Ishikawa (cell line): ENCODE data around the gene SCAANT1.

Experiments used
- EP300 ChIP-seq: IDR thresholded peaks from 2 replicates; pipeline ENCODE4 v1.6.1; 2012; ENCODE audit warnings: borderline replicate concordance
- MAX ChIP-seq: IDR thresholded peaks from 2 replicates; pipeline ENCODE4 v1.6.1; 2012
- NFIC ChIP-seq: IDR thresholded peaks from 2 replicates; pipeline ENCODE4 v1.6.1; 2012
- RAD21 ChIP-seq: IDR thresholded peaks from 2 replicates; pipeline ENCODE4 v1.6.1; 2012; ENCODE audit warnings: low read depth
- REST ChIP-seq: IDR thresholded peaks from 2 replicates; pipeline ENCODE4 v1.6.1; 2012; ENCODE audit warnings: low read depth, mild to moderate bottlenecking
- TAF1 ChIP-seq: IDR thresholded peaks from 2 replicates; pipeline ENCODE4 v1.6.1; 2012; ENCODE audit warnings: low read depth, mild to moderate bottlenecking
- TCF12 ChIP-seq: IDR thresholded peaks from 2 replicates; pipeline ENCODE4 v1.6.1; 2012; ENCODE audit warnings: low read depth
- USF1 ChIP-seq: IDR thresholded peaks from 2 replicates; pipeline ENCODE4 v1.6.1; 2012
- YY1 ChIP-seq: IDR thresholded peaks from 2 replicates; pipeline ENCODE4 v1.6.1; 2012; ENCODE audit warnings: low read depth
- ZBTB7A ChIP-seq: IDR thresholded peaks from 2 replicates; pipeline ENCODE4 v1.6.1; 2012; ENCODE audit warnings: low read depth

DNA sequence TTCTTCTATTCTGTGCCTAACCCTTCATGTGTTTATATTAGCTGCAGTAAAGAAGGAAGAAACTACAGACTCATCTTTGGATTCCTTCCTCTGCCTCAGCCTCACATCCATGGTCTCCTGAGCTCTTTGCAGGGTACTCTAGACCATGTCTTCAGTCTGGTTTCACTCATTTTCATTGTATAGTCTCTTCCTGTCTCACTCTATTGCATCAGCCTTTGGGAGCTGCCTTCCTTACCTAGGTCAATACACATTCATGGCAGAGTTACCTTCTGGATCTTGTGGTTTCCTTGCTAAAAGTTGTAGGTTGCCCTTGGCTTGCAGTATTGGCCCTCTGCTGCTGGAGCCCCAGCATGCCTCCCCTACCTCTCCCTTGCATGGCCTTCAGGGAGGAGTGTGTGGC is 31.5 kb upstream of the SCAANT1 start:
- TF ChIP-seq EP300 (no peak), REST (no peak), USF1 (no peak), TAF1 (no peak), YY1 (no peak), ZBTB7A (no peak), TCF12 (no peak), MAX (no peak), NFIC (no peak), RAD21 (no peak)
